H1 (cell line): ENCODE measurements around the gene CA7. TPM values are rescaled to one million over a fixed set of nuclear protein-coding genes. Genes with fewer than 3 reads are reported as not detected.

Experiments used
- CTCF ChIA-PET: fragments of 300-600 bp; sonication (Branson Sonifier 250); formaldehyde crosslinking; loops from one replicate; lab custom pipeline; 2021; ENCODE audit not compliant: partially characterized antibody; lab: Charles Lee
- POLR2A ChIA-PET: fragments of 300-600 bp; sonication (Branson Sonifier 250); formaldehyde crosslinking; loops from one replicate; lab custom pipeline; 2021; ENCODE audit warnings: inconsistent platforms; ENCODE audit not compliant: partially characterized antibody; lab: Charles Lee
- DNase-seq, 2 experiments: peaks; one replicate each; pipeline versions ENCODE4 v3.0.0 to v3.0.0-alpha.2; 2010 to 2022; ENCODE audit warnings: low spot score in 2 of 2, low read depth in 1 of 2, mixed read lengths in 1 of 2
- FAIRE-seq: peaks from 2 replicates; lab custom pipeline; 2011; peaks lifted over from hg19 to GRCh38; lab: Jason Lieb, UNC
- H2AFZ ChIP-seq: 2 replicates; pipeline ENCODE4 v1.8.1; 2012; ENCODE audit warnings: low read length, inconsistent platforms
- H2AK5ac ChIP-seq: 2 replicates; pipeline ENCODE4 v1.6.1; 2013; ENCODE audit warnings: low read depth, low read length
- H2BK120ac ChIP-seq: replicated peaks from 2 replicates; pipeline ENCODE3; 2013; ENCODE audit warnings: low read depth, low read length, inconsistent platforms
- H2BK12ac ChIP-seq: 2 replicates; pipeline ENCODE4 v1.6.1; 2013; ENCODE audit warnings: low read depth, low read length
- H2BK15ac ChIP-seq: 2 replicates; pipeline ENCODE4 v1.6.1; 2013; ENCODE audit warnings: low read length
- H2BK20ac ChIP-seq: 2 replicates; pipeline ENCODE4 v1.6.1; 2013; ENCODE audit warnings: low read length
- H2BK5ac ChIP-seq: 2 replicates; pipeline ENCODE4 v1.6.1; 2013; ENCODE audit warnings: low read depth, low read length
- H3K14ac ChIP-seq: 2 replicates; pipeline ENCODE4 v1.6.1; 2013; ENCODE audit warnings: inconsistent platforms; ENCODE audit not compliant: insufficient read length
- H3K18ac ChIP-seq: 2 replicates; pipeline ENCODE4 v1.6.1; 2013; ENCODE audit warnings: low read length; ENCODE audit errors: extremely low read depth
- H3K23ac ChIP-seq: 2 replicates; pipeline ENCODE4 v1.6.1; 2013; ENCODE audit warnings: inconsistent platforms; ENCODE audit not compliant: insufficient read length
- H3K23me2 ChIP-seq: 2 replicates; pipeline ENCODE4 v1.6.1; 2013; ENCODE audit warnings: low read depth, low read length
- H3K27ac ChIP-seq: 2 replicates; pipeline ENCODE4 v1.6.1; 2011; ENCODE audit warnings: low read depth, low read length, inconsistent platforms
- H3K27me3 ChIP-seq, 4 experiments: replicated peaks in 1 of 4; 1 replicate in 1 of 4; 2 replicates in 3 of 4; pipeline versions ENCODE4 v1.6.1 to v1.8.1; 2011 to 2013; ENCODE audit warnings: low read length in 3 of 4, mild to moderate bottlenecking in 3 of 4, inconsistent platforms in 2 of 4, mixed read lengths in 2 of 4, moderate library complexity in 1 of 4; ENCODE audit not compliant: control insufficient read depth in 3 of 4, insufficient read depth in 3 of 4; ENCODE audit errors: extremely low read depth in 1 of 4
- H3K36me3 ChIP-seq, 4 experiments: 2 replicates each; pipeline versions ENCODE4 v1.6.1 to v1.8.1; 2011 to 2013; ENCODE audit warnings: mild to moderate bottlenecking in 4 of 4, low read length in 3 of 4, moderate library complexity in 2 of 4, control low read depth in 1 of 4, inconsistent platforms in 1 of 4; ENCODE audit not compliant: insufficient read depth in 4 of 4, control insufficient read depth in 2 of 4
- H3K4ac ChIP-seq: replicated peaks from 2 replicates; pipeline ENCODE3; 2013; ENCODE audit warnings: low read length, low read depth, mixed read lengths, inconsistent platforms; ENCODE audit not compliant: insufficient read length
- H3K4me1 ChIP-seq, 4 experiments: replicated peaks in 1 of 4; 1 replicate in 1 of 4; 2 replicates in 3 of 4; pipeline versions ENCODE4 v1.6.1 to v1.8.1; 2011 to 2013; ENCODE audit warnings: low read length in 3 of 4, inconsistent platforms in 2 of 4, mixed read lengths in 1 of 4; ENCODE audit not compliant: insufficient read depth in 4 of 4, control insufficient read depth in 3 of 4
- H3K4me2 ChIP-seq, 2 experiments: 2 replicates each; pipeline versions ENCODE4 v1.6.1 to v1.8.1; 2011 to 2013; ENCODE audit warnings: low read depth in 2 of 2, low read length in 2 of 2, control low read depth in 1 of 2, inconsistent platforms in 1 of 2, mild to moderate bottlenecking in 1 of 2; ENCODE audit not compliant: insufficient read depth in 1 of 2
- H3K4me3 ChIP-seq, 4 experiments: fragments of 200-600, 300-600 bp in 1 of 4; sonication (generic), shearing (Covaris generic), sonication (Bioruptor Twin) in 1 of 4; 2 replicates each; pipeline versions ENCODE4 v1.5.1 to v1.8.1; 2011 to 2016; ENCODE audit warnings: low read length in 4 of 4, low read depth in 3 of 4, control low read depth in 2 of 4, inconsistent platforms in 2 of 4, mild to moderate bottlenecking in 2 of 4, mixed read lengths in 1 of 4, moderate library complexity in 1 of 4; ENCODE audit not compliant: insufficient read depth in 2 of 4; ENCODE audit errors: extremely low read depth in 1 of 4
- H3K56ac ChIP-seq: replicated peaks from 2 replicates; pipeline ENCODE3; 2013; ENCODE audit warnings: low read depth, mild to moderate bottlenecking, mixed read lengths, low read length, inconsistent platforms; ENCODE audit not compliant: insufficient read length
- H3K79me1 ChIP-seq: 2 replicates; pipeline ENCODE4 v1.6.1; 2013; ENCODE audit warnings: low read depth, low read length, control low read depth
- H3K79me2 ChIP-seq, 2 experiments: 2 replicates each; pipeline versions ENCODE4 v1.6.1 to v1.8.1; 2012 to 2013; ENCODE audit warnings: low read length in 2 of 2, mild to moderate bottlenecking in 2 of 2, inconsistent platforms in 1 of 2; ENCODE audit not compliant: insufficient read depth in 2 of 2, control insufficient read depth in 1 of 2
- H3K9ac ChIP-seq, 4 experiments: replicated peaks in 1 of 4; 1 replicate in 1 of 4; 2 replicates in 3 of 4; pipeline versions ENCODE4 v1.6.1 to v1.8.1; 2011 to 2013; ENCODE audit warnings: low read depth in 3 of 4, low read length in 3 of 4, control low read depth in 2 of 4, mild to moderate bottlenecking in 2 of 4, moderate library complexity in 2 of 4, inconsistent platforms in 1 of 4; ENCODE audit errors: extremely low read depth in 1 of 4
- H3K9me3 ChIP-seq, 2 experiments: 2 replicates each; pipeline versions ENCODE4 v1.6.1 to v1.8.1; 2012 to 2013; ENCODE audit warnings: mild to moderate bottlenecking in 2 of 2, moderate library complexity in 2 of 2, control low read depth in 1 of 2, inconsistent platforms in 1 of 2, low read depth in 1 of 2, low read length in 1 of 2, mixed read lengths in 1 of 2; ENCODE audit not compliant: insufficient read depth in 2 of 2
- H4K20me1 ChIP-seq, 2 experiments: replicated peaks in 1 of 2; 2 replicates each; pipeline versions ENCODE3 to v1.8.1; 2011 to 2013; ENCODE audit warnings: inconsistent platforms in 2 of 2, low read length in 2 of 2, mild to moderate bottlenecking in 1 of 2; ENCODE audit not compliant: insufficient read depth in 2 of 2, control insufficient read depth in 1 of 2
- H4K5ac ChIP-seq: 2 replicates; pipeline ENCODE4 v1.6.1; 2013; ENCODE audit warnings: low read length, low read depth, mixed read lengths, inconsistent platforms; ENCODE audit not compliant: insufficient read length
- H4K8ac ChIP-seq: 2 replicates; pipeline ENCODE4 v1.8.0; 2013; ENCODE audit warnings: mild to moderate bottlenecking, moderate library complexity, low read length, inconsistent platforms; ENCODE audit not compliant: insufficient read depth; ENCODE audit errors: extremely low read depth
- H4K91ac ChIP-seq: replicated peaks from 2 replicates; pipeline ENCODE3; 2013; ENCODE audit warnings: low read length, mixed read lengths, inconsistent platforms; ENCODE audit not compliant: insufficient read length
- CEBPB ChIP-seq: IDR thresholded peaks from 2 replicates; pipeline ENCODE4 v1.6.1; 2012; ENCODE audit warnings: low read depth, low read length
- EP300 ChIP-seq, 2 experiments: IDR thresholded peaks; 1 replicate in 1 of 2; 2 replicates in 1 of 2; pipeline ENCODE4 v1.6.1; 2011 to 2012; ENCODE audit warnings: low read depth in 2 of 2, low read length in 2 of 2, mild to moderate bottlenecking in 2 of 2, borderline replicate concordance in 1 of 2, inconsistent platforms in 1 of 2, moderate library complexity in 1 of 2
- HDAC2 ChIP-seq, 2 experiments: fragments of 300-600 bp in 1 of 2; sonication (generic) in 1 of 2; IDR thresholded peaks; 2 replicates each; pipeline ENCODE4 v1.6.1; 2011 to 2012; ENCODE audit warnings: low read depth in 2 of 2, low read length in 2 of 2, mild to moderate bottlenecking in 2 of 2, moderate library complexity in 2 of 2, borderline replicate concordance in 1 of 2, inconsistent platforms in 1 of 2
- POLR2AphosphoS5 ChIP-seq: IDR thresholded peaks from 2 replicates; pipeline ENCODE4 v1.6.1; 2011; ENCODE audit warnings: low read depth, low read length
- RFX5 ChIP-seq: IDR thresholded peaks from 2 replicates; pipeline ENCODE4 v1.6.1; 2011; ENCODE audit warnings: low read depth, low read length, improper control_type of control experiment, borderline replicate concordance
- SIX5 ChIP-seq: IDR thresholded peaks from 2 replicates; pipeline ENCODE4 v1.6.1; 2011; ENCODE audit warnings: mild to moderate bottlenecking, low read depth, low read length
- TAF1 ChIP-seq: IDR thresholded peaks from 2 replicates; pipeline ENCODE4 v1.6.1; 2011; ENCODE audit warnings: mild to moderate bottlenecking, low read depth, low read length
- TEAD4 ChIP-seq: IDR thresholded peaks from 2 replicates; pipeline ENCODE4 v1.6.1; 2012; ENCODE audit warnings: low read depth, low read length, inconsistent platforms, mixed read lengths
- WGBS, 2 experiments: shearing (Covaris generic) in 1 of 2; methylation state at CpG; one replicate each; pipeline versions ENCODE4 v1.1.6 to v1.1.7; 2013 to 2015; ENCODE audit warnings: low lambda C conversion rate in 2 of 2, mixed read lengths in 2 of 2, inconsistent platforms in 1 of 2, low coverage in 1 of 2, missing lambda C conversion rate in 1 of 2; ENCODE audit not compliant: insufficient replicate concordance in 2 of 2, insufficient coverage in 1 of 2, insufficient read length in 1 of 2; ENCODE audit errors: extremely low coverage in 1 of 2, missing lambda C conversion rate in 1 of 2; 5-methylcytosine and 5-hydroxymethylcytosine counted together
- polyA plus RNA-seq, 7 experiments: library from polyadenylated mRNA; depleted of rRNA in 3 of 7; stranded (reverse) in 5 of 7; unstranded in 2 of 7; fragments of >200 nt in 5 of 7; fragments of 200-250 nt in 2 of 7; gene quantifications; 1 replicate in 5 of 7; 2 replicates in 1 of 7; 4 replicates in 1 of 7; pipeline versions ENCODE4 v1.2.1 to v1.2.3, GENCODE V29; 2011 to 2013; ENCODE audit warnings: missing spikeins in 2 of 7, mixed read lengths in 2 of 7
- total RNA-seq: library from RNA; stranded (reverse); fragmentation: NEBNext Ultra II Directional; extraction: Animal tissue kit (Norgen Biotek cat#: 25700); gene quantifications from 2 replicates; pipeline ENCODE4 v1.2.1, GENCODE V29; 2021
- TF ChIP-seq, protein P1 (sequence below), 3 experiments: IDR thresholded peaks; 1 replicate in 2 of 3; 2 replicates in 1 of 3; pipeline versions ENCODE4 v1.5.1 to v1.6.1; 2011; ENCODE audit warnings: low read length in 3 of 3, mild to moderate bottlenecking in 3 of 3, inconsistent platforms in 2 of 3, low read depth in 1 of 3, moderate library complexity in 1 of 3; ENCODE audit not compliant: insufficient read depth in 1 of 3; ENCODE audit errors: control extremely low read depth in 1 of 3

The CA7 gene
- total and polyA plus RNA-seq, 2 of the 8 experiments (the other 6 are each of a cell fraction or from before 2014, with no cell fraction given) = 1.7 to 2.7 TPM

DNA sequence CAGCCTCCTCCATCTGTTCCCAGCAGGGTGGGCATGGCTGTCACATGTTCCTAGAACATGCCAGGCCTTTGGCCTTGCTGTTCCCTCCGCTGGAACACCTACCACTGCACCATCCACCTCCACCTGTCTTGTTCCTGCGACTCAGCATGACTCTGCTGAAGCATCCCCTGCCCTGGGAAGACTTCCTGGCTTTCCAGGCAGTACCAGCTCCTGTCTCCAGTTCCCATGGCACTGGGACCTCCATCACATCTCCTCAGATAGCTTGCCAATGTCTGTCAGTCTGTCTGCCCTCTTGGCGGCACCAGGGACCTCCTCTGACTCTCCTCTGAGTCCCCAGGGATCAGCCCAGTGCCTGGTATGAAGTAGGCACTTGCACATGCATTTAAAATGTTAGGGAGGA is 51.8 kb downstream of the CA7 start:
- Histone ChIP-seq H4K5ac (no peak overlapping the region), H2BK15ac (no peak overlapping the region), H3K18ac (no peak overlapping the region; the same call in 1 of the 2 replicates), H2BK12ac (no peak overlapping the region; the same call in 1 of the 2 replicates), H3K27ac (no peak overlapping the region), H3K9ac (no peak overlapping the region), H2BK120ac (no peak overlapping the region), H4K8ac (no peak overlapping the region), H2AK5ac (no peak overlapping the region), H2BK20ac (no peak overlapping the region), H3K14ac (no peak overlapping the region), H3K23ac (no peak overlapping the region), H4K91ac (no peak overlapping the region), H3K27me3 (no peaks in the 10 kb centered on the region; a peak in 1 of 7 replicates), H3K79me1 (no peaks in the 10 kb centered on the region), H3K36me3 (no peaks in the 10 kb centered on the region), H3K9me3 (no peaks in the 10 kb centered on the region), H4K20me1 (peaks cover 4 to 9% of the 10 kb centered on the region in 2 experiments), H3K56ac (peak overlapping the region; percentile 28), H3K4me1 (peaks cover 0 to 6% (median 2%) of the 10 kb centered on the region in 4 experiments; a peak in 3 of 7 replicates), H3K23me2 (no peaks in the 10 kb centered on the region), H2BK5ac (no peak overlapping the region), H3K4me3 (no peak overlapping the region), H2AFZ (no peak overlapping the region), H3K79me2 (no peaks in the 10 kb centered on the region), H3K4ac (no peak overlapping the region), H3K4me2 (no peak overlapping the region)
- DNase-seq (no peak), FAIRE-seq (no peak)
- 95% methylated on average over 3 of the region's 3 CpGs; no CpG with 5 or more reads in 1 of the 2 experiments for WGBS, 2 experiments
- CTCF ChIA-PET = interaction anchor here (1.0 to 42.0 kb wide), 22 partner anchors 10 to 308 kb away, joined by 3 to 1009 read pairs (median 4); partner anchors contain the start of genes B3GNT9, CDH16, CIAO2B and PDP2
- POLR2A ChIA-PET = interaction anchor here (1.3 to 2.2 kb wide), 2 partner anchors 17 to 31 kb away, joined by 3 to 6 read pairs; no protein-coding TSS in a partner anchor
- TF ChIP-seq SIX5 = no peak
- no peak for TF ChIP-seq TAF1
- no peak for TF ChIP-seq TEAD4
- no peak for TF ChIP-seq POLR2AphosphoS5
- TF ChIP-seq RFX5 = no peak
- TF ChIP-seq, protein P1, sequence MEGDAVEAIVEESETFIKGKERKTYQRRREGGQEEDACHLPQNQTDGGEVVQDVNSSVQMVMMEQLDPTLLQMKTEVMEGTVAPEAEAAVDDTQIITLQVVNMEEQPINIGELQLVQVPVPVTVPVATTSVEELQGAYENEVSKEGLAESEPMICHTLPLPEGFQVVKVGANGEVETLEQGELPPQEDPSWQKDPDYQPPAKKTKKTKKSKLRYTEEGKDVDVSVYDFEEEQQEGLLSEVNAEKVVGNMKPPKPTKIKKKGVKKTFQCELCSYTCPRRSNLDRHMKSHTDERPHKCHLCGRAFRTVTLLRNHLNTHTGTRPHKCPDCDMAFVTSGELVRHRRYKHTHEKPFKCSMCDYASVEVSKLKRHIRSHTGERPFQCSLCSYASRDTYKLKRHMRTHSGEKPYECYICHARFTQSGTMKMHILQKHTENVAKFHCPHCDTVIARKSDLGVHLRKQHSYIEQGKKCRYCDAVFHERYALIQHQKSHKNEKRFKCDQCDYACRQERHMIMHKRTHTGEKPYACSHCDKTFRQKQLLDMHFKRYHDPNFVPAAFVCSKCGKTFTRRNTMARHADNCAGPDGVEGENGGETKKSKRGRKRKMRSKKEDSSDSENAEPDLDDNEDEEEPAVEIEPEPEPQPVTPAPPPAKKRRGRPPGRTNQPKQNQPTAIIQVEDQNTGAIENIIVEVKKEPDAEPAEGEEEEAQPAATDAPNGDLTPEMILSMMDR (IDR thresholded peaks at IDR 0.05; ENCODE audit: control extremely low read depth in 1 of 3, insufficient read depth in 1 of 3, low read depth in 1 of 3, low read length in 3 of 3) = no peak
- no peak for TF ChIP-seq EP300 (IDR thresholded peaks at IDR 0.05; ENCODE audit: borderline replicate concordance in 1 of 2, low read depth in 2 of 2, low read length in 2 of 2)
- TF ChIP-seq HDAC2 (IDR thresholded peaks at IDR 0.05; ENCODE audit: borderline replicate concordance in 1 of 2, low read depth in 2 of 2, low read length in 2 of 2) = no peak
- TF ChIP-seq CEBPB = no peak
